KOPT-K1 (cell line): ENCODE measurements around the gene SNX13.

Experiments
- H3K27ac ChIP-seq: fragments of 200-600 bp; sonication (generic); 2 replicates; pipeline ENCODE4 v1.5.1; 2016; ENCODE audit warnings: antibody characterized with exemption, mild to moderate bottlenecking, low read depth, low read length; ENCODE audit not compliant: poor library complexity, severe bottlenecking
- H3K36me3 ChIP-seq: fragments of 200-600 bp; sonication (generic); 2 replicates; pipeline ENCODE4 v1.5.1; 2017; ENCODE audit warnings: antibody characterized with exemption, mild to moderate bottlenecking, low read length, moderate library complexity; ENCODE audit not compliant: insufficient read depth
- H3K9me3 ChIP-seq: fragments of 200-600 bp; sonication (generic); 2 replicates; pipeline ENCODE4 v1.5.1; 2017; ENCODE audit warnings: antibody characterized with exemption, low read length, mild to moderate bottlenecking; ENCODE audit not compliant: insufficient read depth, poor library complexity, severe bottlenecking

The SNX13 gene

DNA sequence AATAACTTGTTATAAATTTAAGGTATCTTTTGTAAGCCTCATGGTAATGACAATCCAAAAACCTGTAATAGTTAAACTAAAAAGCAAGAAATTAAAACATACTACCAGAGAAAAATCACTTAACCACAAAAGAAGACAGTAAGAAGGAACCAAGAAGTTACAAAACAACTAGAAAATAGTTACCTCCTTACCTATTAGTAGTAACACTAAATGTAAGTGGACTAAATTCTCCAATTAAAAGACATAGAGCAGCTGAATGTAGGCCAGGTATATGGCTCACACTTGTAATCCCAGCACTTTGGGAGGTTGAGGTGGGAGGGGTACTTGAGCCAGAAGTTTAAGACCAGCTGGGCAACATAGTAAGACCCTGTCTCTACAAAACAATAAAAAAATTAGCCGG lies 84.0 kb downstream of the SNX13 start:
- peaks cover 25% of the 10 kb centered on the region for H3K36me3 ChIP-seq
- H3K9me3 ChIP-seq, result peaks cover 19% of the 10 kb centered on the region
- no peak overlapping the region for H3K27ac ChIP-seq

DNA sequence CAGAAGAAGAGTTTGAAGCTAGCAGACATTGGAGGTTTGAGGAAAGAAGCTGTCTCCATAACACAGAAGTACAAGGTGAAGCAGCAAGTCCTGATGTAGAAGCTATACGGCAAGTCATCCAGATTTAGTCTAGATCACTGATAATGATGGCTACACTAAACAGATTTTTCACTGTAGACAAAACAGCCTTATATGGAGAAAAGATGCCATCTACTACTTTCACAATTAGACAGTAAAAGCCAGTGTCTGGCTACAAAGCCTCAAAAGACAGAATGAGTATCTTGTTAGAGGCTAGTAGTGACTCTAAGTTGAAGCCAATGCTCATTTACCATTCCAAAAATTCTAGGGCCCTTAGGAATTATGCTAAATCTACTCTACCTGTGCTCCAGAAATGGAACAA lies 85.1 kb downstream of the SNX13 start:
- Histone ChIP-seq H3K36me3 (peaks cover 18% of the 10 kb centered on the region; the same call in 1 of the 2 replicates), H3K27ac (no peak overlapping the region), H3K9me3 (peaks cover 19% of the 10 kb centered on the region)

DNA sequence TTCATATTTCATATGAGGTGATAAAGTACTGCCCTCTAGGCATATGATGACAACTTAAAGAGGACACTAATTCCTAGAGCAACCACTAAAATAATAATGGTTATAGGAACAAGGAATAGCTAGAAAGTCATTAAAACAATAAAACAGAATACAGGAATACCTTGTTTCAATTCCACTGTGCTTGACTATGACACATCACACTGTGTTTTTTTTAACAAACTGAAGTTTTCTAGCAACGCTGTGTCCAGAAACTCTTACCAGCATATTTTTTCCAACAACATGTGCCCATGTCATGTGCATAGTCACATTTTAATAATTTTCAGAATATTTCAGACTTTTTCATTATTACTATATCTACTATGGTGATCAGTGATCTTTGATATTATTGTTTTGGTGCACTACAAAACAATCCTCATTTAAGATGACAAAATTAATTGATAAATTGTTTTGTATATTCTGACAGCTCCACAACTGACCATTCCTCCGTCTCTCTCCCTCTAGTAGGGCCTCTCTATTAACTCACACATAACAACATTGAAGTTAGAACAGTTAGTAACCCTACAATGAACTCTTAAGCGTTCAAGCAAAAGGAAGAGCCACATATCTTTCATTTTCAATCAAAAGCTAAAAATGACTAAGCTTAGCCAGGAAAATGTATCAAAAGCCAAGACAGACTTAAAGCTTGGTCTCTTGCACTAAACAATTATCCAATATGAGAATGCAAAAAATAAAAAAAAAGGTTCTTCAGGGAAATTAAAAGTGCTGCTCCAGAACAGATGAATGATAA lies 85.8 kb downstream of the SNX13 start:
- peaks cover 18% of the 10 kb centered on the region; the same call in 1 of the 2 replicates for H3K36me3 ChIP-seq
- H3K9me3 ChIP-seq, result peaks cover 19% of the 10 kb centered on the region
- no peak overlapping the region for H3K27ac ChIP-seq

DNA sequence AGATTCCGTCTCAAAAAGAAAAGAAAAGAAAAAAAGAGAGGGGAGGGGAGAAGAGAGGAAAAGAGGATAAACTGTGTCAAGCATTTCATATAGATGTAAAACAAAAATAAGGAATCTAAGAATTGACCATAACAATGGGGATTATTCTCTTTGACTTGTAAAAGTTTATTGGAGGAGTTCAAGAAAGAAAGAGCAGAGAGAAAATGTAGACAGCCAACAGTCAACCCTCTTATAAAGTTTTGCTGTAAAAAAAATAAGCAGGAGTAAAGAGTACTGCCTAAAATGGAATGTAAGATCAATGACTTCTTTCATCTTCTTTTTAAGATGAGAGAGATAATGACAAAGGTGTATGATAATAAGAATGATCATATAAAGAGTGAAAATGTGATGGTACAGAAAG lies 87.9 kb downstream of the SNX13 start:
- Histone ChIP-seq H3K9me3 (peaks cover 17% of the 10 kb centered on the region), H3K27ac (no peak overlapping the region), H3K36me3 (peaks cover 18% of the 10 kb centered on the region; the same call in 1 of the 2 replicates)

DNA sequence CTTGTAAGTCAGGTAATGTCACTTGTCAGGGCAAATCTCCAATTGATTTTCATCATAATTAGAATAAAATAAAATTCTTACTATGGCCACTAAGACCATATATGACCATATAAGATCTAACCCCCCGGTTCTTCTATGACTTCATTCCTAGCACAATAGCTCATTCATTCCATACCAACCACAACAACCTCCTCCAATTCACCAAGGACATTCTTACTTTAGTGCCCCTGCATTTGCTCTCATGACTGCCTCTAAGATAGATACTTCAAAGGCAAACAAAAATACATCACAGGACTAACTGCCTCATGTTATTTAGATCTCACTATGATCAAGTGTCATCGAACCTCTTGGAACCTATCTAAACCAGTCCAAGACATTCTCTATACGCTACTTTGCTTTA lies 90.8 kb downstream of the SNX13 start:
- Histone ChIP-seq H3K36me3 (peaks cover 8% of the 10 kb centered on the region; the same call in 1 of the 2 replicates), H3K9me3 (no peaks in the 10 kb centered on the region), H3K27ac (no peak overlapping the region)

DNA sequence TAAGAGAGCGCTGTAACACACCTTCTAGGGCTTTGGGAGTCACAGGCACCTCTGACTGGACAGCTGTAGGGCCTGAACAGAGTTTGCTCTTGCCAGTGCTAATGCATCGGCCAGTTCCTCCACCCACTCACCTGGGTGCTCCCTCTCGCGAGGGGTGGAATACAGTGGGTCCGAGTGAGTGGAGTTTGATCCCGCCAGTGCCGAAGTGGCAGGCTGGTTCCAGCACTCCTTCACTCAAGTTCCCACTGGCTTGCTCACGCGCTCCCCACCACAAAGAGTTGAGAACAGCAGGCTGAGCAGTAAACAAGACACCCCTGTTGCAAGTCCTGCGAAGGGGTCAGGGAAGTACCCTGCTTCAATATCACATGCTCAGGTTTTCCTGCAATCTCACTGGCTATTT lies 91.8 kb downstream of the SNX13 start:
- H3K27ac ChIP-seq, result no peak overlapping the region
- H3K36me3 ChIP-seq, result peaks cover 8% of the 10 kb centered on the region; the same call in 1 of the 2 replicates
- no peaks in the 10 kb centered on the region for H3K9me3 ChIP-seq

DNA sequence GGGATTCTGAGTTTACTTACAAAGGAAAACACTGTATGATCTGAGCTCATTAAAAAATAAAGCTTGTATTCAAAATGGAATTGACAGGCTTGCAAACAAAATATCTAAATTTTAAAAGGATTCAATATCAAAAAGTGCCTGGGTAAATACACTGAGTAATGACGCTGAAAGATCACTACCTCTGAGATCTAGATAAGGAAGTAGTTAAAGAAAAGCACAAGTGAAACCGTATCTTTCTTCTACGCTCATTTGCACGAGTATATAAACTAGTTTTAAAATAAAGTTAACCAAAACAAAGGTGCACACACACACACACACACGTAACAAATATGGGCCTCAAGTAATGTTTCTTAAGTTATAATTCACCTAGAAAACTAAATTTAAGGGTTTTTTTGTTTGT lies 93.4 kb downstream of the SNX13 start:
- Histone ChIP-seq H3K36me3 (peaks cover 5% of the 10 kb centered on the region; the same call in 1 of the 2 replicates), H3K27ac (no peak overlapping the region), H3K9me3 (no peaks in the 10 kb centered on the region)

DNA sequence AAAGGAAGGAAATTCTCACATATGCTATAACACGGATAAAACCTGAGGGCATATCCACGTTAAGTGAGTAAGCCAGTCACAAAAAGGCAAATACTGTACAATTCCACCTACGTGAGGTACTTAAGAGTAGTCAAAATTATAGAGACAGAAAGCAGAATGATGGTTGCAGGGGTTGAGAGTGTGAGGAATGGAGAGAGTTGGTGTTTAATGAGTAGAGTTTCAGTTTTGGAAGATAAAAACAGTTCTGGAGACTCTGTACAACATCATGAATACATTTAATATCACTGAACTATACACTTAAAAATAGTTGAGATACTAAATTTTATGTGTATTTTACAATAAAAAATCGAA lies 95.1 kb downstream of the SNX13 start:
- H3K36me3 ChIP-seq, result no peaks in the 10 kb centered on the region; the same call in 1 of the 2 replicates
- H3K9me3 ChIP-seq, result no peaks in the 10 kb centered on the region
- H3K27ac ChIP-seq, result no peak overlapping the region

DNA sequence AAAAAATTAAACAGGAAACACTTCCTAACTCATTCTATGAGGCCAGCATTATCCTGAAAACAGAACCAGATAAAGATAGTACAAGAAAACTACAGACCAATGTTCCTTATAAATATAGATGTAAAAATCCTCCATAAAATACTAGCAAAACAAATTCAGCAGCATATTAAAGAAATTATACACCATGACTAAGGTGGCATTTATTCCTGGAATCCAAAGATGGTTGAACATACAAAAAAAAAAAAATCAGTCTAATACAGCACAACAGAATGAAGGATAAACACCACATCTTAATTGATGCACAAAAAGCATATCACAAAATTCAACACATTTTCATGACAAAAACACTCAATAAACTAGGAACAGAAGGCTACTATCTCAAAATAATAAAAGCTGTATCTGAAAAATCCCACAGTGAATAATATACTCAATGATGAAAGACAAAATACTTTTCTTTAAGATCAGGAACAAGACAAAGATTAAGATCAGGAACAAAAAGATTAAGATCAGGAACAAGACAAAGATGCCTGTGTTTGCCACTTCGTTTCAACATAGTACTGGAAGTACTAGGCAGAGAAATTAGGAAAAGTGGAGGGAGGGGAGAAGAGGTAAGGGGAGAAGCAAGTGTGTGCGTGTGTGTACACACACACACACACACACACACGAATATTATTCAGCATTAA lies 95.6 kb downstream of the SNX13 start:
- no peaks in the 10 kb centered on the region for H3K9me3 ChIP-seq
- peaks cover 4% of the 10 kb centered on the region for H3K36me3 ChIP-seq
- H3K27ac ChIP-seq, result no peak overlapping the region

DNA sequence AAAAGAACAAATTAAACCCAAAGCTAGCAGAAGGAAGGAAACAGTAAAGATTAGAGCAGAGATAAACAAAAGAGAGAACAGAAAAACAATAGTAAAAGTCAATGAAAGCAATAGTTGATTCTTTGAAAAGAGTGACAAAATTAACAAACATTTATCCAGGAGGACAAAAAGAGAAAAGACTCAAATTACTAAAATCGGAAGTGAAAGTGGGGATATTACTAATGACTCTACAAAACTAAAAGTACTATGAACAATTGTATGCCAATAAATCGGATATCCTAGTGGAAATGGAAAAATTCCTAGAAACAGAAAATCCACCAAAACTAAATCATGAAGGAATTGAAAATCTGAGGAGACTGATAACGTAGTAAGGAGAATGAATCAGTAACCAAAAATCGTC lies 96.3 kb downstream of the SNX13 start:
- Histone ChIP-seq H3K27ac (no peak overlapping the region), H3K36me3 (peaks cover 9% of the 10 kb centered on the region), H3K9me3 (no peaks in the 10 kb centered on the region)

DNA sequence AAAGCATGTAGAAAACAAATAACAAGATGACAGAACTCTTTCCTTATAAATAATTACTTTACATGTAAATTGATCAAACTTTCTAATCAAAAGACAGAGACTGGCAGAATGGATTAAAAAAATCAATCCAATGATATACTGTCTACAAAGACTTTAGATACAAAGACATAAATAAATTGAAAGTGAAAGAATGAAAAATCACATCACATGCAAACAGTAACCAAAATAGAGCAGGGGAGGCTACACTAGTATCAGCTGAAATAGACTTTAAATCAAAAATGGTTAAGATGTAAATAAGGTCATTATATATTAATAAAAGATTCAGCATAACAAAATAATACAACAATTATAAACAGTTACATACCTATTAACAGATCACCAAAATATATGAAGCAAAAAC lies 97.3 kb downstream of the SNX13 start:
- H3K27ac ChIP-seq, result no peak overlapping the region
- no peaks in the 10 kb centered on the region for H3K9me3 ChIP-seq
- H3K36me3 ChIP-seq, result peaks cover 16% of the 10 kb centered on the region

DNA sequence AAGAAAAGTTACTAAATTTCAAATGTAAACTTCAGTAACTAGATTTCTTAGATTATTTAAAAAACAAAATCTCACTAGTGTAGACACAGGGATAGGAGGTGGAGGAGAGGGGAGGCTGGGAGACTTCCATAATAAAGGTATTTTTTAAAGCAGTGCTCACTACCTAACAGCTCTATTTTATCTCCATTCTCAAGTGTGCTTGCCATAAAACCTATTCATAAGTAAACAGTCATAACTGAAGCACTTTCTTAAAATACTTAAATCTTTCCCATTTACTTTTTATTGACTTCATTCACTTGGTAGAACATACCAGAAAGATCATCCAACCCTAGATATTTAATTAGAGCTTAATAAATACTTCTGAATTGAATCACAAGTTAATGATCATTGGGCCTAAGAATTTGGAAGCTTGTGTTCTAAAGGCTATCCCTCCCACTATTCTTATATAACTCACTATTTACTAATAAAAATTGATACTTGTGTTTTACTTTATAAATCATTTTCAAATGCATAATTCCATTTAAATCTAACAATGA lies 107.4 kb downstream of the SNX13 start:
- H3K36me3 ChIP-seq, result peaks cover 28% of the 10 kb centered on the region
- H3K27ac ChIP-seq, result no peak overlapping the region
- H3K9me3 ChIP-seq, result no peaks in the 10 kb centered on the region

DNA sequence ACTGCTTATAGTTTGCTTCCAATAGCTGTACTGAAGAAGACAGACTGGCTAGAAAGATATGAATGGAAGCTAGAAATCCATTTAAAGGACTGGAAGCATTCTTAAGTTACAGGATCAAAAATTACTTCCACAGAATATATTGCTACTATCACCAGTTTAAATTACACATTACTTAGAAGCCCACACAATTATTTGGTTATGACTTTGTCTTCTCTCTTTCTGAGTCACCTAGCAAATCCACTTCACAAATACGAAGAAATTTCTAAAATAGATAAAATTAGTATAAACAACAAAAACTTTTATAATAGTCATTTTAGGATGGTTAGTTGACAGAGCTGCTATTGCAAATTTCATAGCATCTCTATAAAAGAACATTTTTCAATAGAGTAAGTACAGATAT lies 108.1 kb downstream of the SNX13 start:
- Histone ChIP-seq H3K36me3 (peaks cover 24% of the 10 kb centered on the region; the same call in 1 of the 2 replicates), H3K9me3 (no peaks in the 10 kb centered on the region), H3K27ac (no peak overlapping the region)

DNA sequence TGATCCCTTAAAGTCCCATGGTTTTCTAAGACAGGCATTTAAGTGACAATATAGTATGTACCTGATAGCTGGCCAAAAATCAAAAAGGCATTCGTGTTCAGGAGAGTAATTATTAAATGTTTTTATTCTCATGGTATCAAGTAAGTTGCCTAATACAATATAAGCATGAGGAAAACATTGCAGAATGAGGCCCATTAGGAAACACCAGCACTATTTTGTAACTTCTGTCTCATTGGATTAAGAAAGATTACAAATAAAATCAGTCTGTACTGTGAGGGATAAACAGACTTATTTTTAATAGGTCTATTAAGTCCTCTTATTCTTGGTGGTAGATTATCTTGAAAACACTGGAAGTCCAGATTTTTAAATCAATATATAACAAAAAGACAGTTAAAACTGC lies 110.1 kb downstream of the SNX13 start:
- Histone ChIP-seq H3K36me3 (peaks cover 20% of the 10 kb centered on the region; the same call in 1 of the 2 replicates), H3K27ac (no peak overlapping the region), H3K9me3 (no peaks in the 10 kb centered on the region)

DNA sequence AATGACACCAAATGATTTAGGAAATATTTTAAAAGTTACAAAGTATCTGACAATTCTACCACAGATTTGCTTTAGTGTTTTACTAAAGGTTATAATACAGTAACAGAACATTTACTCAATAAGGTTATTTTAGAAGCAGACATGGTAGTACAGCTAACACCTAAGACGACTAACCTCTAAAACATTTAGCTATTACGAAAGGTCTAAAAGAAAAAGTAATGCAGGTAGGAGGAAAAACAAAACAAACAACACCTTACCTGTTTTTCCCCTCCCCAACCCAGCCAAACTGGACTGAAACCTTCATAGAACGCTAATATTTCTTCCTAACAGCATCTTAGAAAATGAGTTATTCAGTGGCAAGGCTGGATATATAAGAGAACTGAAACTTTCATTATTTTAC lies 111.3 kb downstream of the SNX13 start:
- Histone ChIP-seq H3K36me3 (peaks cover 22% of the 10 kb centered on the region; the same call in 1 of the 2 replicates), H3K27ac (no peak overlapping the region), H3K9me3 (no peaks in the 10 kb centered on the region)
